CD4-positive, alpha-beta T cell treated with Interleukin-10 for 1 hour (primary cell): Measurements from ENCODE around the gene TIMMDC1.
A peak's percentile ranks its signal among the peaks of the same experiment; 100 is the strongest.

ENCODE experiments used
- DNase-seq: peaks from one replicate; pipeline ENCODE4 v3.0.0-alpha.2; 2020

The TIMMDC1 gene, protein sequence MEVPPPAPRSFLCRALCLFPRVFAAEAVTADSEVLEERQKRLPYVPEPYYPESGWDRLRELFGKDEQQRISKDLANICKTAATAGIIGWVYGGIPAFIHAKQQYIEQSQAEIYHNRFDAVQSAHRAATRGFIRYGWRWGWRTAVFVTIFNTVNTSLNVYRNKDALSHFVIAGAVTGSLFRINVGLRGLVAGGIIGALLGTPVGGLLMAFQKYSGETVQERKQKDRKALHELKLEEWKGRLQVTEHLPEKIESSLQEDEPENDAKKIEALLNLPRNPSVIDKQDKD

DNA sequence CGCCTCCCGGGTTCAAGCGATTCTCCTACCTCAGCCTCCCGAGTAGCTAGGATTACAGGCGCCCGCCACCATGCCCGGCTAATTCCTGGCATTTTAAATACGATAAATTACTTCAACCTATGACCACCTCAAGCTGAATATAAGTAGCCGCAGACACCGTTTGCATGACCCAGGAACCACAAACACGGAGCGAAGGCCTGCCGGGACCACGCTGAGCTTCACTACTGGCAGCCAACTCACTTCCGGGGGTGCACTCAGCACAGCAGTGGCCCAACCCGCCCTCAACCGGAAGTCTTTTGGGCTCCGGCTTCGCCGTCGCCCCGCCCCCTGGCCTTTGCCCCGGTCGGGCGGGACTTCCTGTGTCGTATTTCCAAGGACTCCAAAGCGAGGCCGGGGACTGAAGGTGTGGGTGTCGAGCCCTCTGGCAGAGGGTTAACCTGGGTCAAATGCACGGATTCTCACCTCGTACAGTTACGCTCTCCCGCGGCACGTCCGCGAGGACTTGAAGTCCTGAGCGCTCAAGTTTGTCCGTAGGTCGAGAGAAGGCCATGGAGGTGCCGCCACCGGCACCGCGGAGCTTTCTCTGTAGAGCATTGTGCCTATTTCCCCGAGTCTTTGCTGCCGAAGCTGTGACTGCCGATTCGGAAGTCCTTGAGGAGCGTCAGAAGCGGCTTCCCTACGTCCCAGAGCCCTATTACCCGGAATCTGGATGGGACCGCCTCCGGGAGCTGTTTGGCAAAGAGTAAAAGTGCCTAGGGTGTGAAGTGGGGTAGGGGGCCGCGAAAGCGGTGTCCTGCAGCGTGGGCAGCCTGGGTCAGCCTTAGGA, at the start of gene TIMMDC1:
Gene TIMMDC1, plus strand, starts transcription at position 362 of the 826 bp plus-strand sequence. Its CDS starts 187 bp downstream, at position 549.
- peak; percentile 97 for DNase-seq

DNA sequence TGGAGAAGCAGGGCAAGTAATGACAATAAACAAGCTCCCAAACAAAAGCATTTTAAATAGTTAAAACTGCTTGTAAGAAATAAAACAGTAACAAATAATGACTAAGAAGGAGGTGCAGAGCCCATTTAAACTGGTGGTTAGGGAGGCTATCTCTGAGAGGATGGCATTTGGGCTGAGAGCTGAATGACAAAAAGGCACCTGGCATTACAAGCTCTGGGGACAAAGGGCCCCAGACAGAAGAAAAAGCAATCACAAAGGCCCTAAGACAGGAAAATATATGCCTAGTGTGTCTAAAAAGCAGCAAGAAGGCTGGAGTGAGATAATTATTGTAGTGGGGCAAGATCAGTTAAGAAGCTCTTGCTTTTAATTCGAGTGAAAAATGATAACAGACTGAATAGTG, 44.5 kb upstream of the TIMMDC1 start:
- no peak for DNase-seq

DNA sequence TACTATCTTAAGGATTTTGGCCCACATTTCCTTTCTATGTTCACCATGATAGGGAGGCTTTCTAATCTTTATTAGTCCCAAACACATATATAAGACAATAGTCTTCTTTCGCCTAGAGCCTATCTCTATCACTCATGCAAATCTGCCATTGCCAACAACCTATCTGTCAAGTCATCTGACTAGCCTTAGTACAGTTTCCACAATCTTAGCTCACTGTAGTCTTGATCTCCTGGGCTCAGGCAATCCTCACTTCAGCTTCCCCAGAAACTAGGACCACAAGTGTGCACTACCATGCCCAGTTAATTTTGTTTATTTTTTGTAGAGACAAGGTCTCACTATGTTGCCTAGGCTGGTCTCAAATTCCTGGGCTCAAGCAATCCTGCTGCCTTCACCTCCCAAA, 41.9 kb upstream of the TIMMDC1 start:
- DNase-seq: no peak

DNA sequence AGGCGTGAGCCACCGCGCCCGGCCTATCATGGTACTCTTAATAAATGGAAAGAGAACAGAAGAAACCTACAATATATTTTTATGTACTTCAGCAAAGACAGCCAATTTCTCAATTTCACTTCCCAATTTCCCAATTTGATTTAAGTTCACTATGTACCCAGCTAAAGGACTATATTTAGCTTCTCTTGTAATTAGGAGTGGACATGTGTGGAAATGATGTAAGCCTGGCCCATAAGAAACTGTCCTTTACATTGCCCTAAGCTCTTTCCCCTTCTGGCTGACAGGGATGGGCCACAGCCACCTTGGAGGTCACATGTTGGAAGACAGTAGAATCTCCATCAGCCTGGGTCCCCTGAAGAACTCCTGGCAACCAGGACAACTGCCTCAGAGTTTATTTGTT, 41.1 kb upstream of the TIMMDC1 start:
- no peak for DNase-seq

DNA sequence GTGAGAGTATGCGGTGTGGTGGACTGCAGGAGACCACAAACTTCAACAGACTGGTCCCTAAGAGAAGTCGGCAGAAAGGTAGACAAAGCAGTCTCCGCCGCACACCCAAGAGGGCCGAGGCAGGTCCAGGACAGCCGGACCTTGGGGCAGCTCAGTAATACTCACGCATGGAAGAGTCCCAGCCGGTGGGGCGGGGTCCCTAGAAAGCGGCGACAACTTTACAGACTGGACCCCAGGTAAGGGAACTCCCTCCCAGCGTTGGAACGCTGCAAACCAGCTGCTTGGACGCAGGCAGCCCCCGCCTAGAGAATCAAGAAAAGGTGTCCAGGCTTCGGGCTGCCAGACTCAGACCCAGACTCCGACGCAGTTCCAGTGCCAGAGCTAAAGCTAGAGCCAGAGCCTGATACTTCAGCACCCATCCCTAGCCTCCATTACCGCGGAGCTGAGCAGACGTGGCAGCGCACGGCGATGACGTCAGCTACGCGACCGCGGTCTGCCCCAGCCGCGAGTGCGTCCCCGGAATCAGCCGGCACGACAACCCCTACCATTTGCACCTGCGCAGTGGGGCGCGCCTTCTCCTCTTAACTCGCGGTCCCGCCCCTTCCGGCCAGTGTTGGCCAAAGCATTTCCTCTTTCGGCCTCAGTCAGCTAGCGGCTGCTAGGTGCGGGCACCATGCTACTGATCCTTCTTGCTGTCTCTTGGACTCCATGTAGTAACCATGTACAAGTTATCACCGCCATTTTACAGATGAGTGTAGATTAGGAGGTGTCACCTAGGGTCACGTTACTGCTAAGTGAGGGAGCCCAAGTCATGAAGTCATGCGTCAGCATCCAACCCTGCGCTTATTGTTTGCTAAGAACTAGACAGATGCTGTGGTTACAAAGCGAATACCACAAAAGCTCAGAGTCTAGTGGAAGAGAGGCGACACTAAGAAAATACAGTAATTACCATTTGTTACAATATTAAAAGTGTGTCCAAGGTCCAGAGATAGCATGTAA, 34.9 kb upstream of the TIMMDC1 start, which contains the start of gene TMEM39A:
Gene TMEM39A, minus strand, starts transcription at position 445 of the 999 bp plus-strand sequence. CDS start 1,541 bp downstream, outside the sequence.
- DNase-seq: peak; percentile 98

DNA sequence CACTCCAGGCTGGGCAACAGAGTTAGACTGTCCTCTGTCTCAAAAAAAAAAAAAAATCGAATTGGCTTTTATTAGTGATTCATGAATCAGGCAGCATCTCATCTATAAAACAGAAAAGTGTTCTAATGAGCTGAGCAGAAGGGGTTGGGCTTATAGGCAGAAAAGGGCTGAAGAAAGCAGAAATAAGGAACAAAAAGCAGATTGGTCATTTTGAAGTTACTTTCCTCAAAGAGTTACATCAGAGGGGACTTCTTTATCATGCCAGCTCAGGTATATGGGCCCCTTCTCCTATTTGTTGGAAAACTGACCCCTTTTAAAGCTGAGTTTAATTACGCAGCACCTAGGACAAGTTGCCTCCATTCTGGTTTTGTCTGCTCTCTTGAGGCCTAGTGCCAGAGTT, 30.3 kb upstream of the TIMMDC1 start:
- no peak for DNase-seq

DNA sequence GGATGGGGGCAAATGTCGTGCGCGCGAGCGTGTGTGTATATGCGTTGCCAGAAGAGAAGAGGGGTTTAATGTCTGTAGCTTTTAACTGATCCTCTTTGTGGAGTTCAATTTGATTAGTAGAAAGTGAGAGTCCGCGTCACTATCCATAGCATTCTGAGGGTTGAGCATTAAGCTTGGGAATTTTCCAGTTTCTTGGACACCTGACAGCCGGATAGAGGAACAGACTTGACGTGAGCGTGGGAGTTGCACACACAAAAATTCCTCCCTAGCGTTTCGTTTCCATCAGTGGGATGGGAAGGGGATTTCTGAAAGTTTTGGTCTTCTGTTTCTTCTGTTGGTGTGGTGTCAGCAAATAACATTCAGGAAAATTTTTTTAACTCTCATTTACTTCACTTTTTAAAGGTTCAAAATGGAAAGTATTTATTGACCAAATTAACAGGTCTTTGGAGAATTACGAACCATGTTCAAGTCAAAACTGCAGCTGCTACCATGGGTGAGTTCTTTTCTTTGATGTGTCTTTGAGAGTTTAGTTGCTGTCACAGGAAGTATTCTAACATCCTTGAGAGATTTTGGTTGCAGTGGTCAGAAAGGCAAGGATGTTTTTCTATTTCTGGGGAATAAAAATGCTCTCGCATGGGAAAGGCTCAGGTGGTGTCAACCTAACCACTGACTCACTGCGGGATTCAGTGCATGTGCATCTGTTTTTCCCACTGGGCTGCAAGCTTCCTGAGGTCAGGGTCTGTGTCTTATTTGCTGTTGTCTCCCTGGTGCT, 28.7 kb upstream of the TIMMDC1 start:
- DNase-seq: peak; percentile 6

DNA sequence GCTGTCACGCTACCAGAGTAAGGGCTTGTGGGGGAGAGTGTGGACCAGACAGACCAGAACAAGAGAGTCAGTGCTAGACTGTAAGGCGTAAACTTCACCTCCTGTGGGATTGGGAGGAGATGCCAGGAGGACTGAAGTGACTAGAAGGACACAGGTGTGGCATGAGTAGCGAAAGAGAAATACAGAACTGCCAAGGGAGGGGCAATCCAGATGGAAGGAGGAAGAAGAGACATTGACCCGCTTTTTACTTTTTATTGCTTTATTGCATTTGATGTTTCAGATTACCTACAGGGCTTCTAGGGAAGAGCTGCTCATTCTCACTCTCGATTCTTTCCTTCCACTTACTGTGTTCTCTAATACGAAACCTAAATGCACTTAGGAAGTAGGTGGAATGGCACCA, 27.5 kb upstream of the TIMMDC1 start:
- DNase-seq: no peak

DNA sequence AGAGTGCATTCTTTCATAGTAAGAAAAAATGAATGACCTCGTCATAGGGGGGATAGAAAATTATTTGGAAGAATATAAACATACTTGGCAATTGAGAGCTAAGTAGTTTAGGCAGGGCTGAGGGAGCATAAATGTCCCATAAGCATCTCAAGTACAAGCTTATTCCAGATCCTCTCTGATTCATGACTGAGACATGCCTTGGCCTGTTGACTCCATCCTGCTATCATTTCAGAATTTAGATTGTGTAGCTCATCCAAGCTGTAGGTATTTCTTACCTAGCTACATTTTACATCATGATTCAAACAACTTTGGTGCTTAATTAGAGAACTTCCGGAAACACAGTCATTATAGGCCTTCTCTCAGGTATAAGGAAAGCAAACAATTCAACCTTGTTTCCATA, 17.3 kb upstream of the TIMMDC1 start:
- no peak for DNase-seq

DNA sequence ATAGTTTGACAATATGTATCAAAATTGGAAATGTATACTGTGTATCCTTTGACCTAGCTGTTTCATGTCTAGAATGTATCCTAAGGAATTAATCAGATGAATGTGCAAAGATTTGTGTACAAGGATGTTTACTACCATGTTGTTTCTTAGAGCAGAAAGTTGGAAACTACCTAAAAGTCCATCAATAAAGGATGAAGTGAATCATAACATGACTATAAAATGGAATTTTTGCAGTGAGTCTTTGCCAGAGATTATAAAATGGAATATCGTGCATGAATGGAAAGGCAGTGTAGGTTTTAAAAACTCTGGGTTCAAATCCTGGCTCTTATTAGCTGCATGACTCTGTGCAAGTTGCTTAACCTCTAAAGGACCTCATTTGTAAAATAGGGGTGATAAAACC, 15.2 kb upstream of the TIMMDC1 start:
- no peak for DNase-seq

DNA sequence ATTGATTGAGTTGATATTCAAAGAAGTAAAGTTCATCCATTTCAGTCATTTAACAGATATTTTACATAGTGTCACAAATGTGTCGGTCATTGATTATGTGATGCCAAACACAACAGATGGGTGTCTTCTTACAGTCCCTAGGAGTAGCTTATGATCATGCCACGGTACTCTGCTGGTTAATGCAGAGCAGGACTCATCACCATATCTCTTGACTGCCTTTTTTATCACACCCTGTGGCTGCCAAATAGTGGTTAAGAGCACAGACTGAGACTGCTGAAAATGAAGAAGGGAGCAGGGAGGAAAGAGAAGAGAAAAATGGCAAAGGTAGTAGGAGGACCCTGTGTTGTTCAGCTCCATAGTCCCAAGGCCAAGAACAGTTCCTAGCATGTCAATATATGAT, 12.8 kb upstream of the TIMMDC1 start:
- no peak for DNase-seq

DNA sequence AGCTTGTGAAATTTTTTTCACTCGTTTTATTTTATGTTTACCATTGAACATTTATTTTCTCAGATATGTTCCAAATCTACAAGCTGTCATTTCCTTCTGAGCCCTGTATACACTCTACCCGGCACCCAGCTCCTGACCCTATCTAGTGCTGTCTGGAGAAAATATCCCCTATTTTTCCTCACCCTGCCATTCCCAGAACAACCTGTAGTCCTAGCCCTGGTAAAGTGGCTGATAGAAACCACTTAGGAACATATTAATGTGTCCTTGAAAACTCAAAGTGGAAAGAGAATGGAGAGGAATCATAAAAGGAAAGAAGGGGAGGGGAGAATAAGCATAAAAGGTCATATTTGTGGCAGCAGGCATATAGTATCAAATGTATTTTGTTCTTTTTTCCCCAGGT, 8.2 kb upstream of the TIMMDC1 start:
- no peak for DNase-seq

DNA sequence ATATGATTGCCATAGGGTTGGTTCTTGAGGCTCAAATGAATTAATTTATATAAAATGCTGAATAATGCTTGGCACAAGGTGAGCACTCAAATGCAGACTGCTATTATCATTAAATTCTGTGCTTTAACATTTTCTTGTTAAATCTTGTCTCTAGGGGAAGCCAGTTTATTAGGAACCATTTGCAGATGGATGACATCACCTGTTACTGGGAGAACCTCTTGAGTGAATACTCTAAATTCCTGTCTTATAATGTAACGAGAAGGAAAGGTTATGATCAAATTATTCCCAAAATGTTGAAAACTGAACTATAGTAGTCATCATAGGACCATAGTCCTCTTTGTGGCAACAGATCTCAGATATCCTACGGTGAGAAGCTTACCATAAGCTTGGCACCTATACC, 6.2 kb upstream of the TIMMDC1 start:
- no peak for DNase-seq

DNA sequence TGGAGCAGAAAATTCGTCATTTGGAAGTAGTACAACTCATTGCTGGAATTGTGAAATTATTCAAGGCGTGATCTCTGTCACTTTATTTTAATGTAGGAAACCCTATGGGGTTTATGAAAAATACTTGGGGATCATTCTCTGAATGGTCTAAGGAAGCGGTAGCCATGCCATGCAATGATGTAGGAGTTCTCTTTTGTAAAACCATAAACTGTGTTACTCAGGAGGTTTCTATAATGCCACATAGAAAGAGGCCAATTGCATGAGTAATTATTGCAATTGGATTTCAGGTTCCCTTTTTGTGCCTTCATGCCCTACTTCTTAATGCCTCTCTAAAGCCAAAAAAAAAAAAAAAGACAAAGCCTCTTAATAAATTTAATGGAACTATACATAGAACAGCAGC, 5.5 kb upstream of the TIMMDC1 start:
- no peak for DNase-seq

DNA sequence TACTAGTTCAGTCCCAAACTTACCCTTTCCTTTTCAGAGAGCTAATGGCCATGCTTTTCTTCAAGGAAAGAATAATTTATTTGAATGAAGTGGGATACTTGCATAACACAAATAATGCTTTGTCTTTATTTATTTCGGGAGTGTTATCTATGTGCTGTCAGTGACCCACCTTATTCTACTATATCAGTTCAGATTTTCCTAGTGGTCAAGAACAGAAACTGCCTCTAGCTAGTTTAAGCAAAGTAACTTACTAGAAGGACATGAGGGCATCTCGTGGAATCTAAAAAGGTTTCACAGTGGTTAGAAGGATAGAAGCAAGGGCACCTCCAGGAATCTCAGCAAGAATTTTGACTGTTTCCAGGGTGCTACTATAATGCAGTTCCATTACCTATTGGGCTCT, 3.8 kb upstream of the TIMMDC1 start:
- no peak for DNase-seq

DNA sequence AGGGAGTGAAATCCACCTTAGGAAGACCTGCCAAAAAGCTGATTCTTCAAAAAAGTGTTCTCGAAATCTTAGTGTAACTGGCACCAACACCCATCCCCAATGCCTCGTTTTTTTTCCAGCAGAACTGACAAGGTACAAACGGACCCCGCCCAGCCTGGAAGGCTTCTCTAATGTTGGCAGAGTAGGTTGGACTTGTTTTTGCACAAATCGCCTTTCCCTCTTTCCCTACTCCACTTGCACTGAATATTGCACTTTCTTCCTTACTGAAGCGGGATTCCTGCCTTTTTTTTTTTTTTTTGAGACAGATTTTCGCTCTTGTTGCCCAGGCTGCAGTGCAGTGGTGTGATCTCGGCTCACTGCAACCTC, 544 bp upstream of the TIMMDC1 start:
- no peak for DNase-seq

DNA sequence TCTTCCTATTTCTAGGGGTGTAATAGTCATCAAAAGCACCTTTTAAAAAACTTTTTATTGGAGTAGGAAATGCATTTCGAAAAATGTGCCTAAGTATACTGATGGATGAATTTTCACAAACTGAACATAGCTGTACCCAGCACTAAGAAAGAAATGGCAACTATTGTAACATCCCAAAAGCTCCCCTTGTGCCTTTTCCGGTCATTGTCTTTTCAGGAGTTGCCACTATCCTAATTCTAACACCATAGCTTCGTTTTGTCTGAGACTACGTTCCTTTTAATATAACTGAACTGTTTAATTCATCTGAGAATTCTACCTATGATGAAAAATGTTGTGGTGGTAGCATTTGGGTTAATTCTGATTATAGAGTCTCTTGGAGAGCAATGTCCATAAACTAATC, 1.9 kb downstream of the TIMMDC1 start:
- DNase-seq: no peak

DNA sequence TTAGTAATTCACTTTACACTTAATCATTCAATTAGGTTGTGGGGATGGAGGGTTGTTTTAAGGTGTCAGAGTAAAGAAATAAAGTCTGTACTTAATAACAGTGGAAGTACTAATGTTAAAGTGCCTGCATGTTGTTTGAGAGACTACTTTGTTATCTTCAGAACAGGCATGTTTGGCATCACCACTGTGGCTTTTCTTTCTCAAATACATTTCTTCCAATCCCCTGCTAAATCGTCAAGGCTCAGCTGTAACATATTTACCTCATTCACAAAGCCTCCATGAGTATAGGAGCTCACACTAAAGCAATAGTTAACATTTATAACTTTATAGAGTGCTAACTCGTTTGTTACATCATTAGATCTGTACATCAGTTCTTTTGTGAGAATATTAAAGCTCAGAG, 2.6 kb downstream of the TIMMDC1 start:
- DNase-seq: no peak

DNA sequence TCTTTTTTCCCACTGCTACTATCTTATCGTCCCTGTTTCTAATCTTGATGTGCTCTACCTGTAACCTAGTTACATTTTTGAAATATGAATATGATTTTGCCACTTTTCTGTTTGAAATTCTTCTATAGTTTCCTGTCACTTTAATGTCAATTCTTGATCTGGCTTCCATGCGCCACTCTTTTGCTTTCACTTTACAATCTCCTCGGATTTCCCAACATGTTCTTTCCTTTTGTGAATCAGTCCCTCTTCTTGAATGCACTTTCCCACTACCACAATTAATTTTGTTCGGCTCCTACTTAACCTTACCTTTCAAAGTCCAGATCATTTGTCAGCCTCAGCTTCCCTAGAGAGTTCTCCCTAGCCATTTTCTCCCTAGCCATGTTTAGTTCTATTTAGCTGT, 8.3 kb downstream of the TIMMDC1 start:
- no peak for DNase-seq

DNA sequence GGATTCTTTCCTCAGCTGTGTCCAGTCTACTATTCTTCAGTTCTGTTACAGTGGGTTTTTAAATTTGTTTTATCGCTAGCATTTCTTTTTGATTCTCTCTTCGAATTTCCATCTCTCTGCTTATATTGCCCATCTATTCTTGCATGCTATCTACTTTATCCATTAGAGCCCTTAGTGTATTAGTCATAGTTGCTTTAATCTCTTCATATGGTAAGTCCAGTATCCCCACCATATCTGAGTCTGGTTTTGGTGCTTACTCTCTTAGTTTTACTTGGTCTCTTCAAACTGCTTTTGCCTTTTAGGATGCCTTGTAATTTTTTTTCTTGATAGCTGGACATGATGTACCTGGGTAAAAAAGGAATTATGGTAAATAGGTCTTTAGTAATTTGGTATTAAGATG, 9.1 kb downstream of the TIMMDC1 start:
- no peak for DNase-seq

DNA sequence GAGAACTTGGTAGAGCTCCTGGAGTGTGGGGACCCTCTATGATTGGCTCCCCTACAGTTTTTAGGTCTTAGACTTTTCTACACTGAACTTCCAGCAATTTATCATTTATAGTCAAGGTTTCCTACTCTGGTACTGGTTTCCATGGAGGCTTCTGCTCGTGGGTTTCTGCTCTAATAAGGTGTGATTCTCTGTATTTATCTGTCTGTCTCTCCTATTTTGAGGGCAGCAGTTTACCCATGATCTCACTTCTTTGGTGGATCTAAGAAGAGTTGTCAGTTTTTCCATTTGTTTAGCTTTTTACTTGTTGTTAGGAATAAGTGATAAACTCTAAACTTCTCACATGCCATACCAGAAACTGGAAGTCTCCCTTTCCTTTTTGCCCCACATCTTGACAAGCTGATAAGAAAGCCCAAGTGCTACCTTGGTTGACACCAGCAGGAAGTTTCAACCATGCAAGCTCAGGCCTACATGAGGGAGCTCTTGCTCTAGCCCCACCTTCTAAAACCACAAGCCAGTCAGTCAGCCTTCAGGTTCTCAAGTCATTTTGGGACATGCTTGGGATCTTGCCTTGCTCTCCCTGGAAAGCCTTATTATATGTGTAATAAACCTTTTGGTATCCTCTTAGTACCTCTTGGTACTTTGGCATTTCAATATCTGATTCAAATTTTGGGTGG, 10.0 kb downstream of the TIMMDC1 start:
- no peak for DNase-seq

DNA sequence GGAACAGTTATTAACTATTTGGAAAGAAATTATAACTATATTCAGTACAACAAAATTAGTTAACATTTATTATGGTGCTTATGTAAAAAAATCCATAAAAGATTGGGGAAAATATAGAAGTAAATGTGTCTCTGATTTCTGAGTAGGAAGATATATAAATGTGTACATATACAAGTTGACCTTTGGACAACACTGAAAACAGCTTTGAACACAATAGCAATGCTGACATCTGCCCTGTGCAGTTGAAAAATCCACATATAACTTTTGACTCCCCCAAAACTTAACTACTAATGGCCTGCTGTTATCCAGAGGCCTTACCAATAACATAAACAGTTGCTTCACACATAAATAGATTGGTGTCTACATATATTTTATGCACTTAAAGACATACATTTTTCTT, 12.3 kb downstream of the TIMMDC1 start:
- DNase-seq: no peak
